T-cell (primary cell): ENCODE measurements around the gene GALNTL6. TPM values are rescaled to one million over a fixed set of nuclear protein-coding genes. Genes with fewer than 3 reads are reported as not detected.
"Not testable (repeated sequence)": the region's sequence is repeated elsewhere in the genome, so short reads cannot be mapped to it uniquely, and the experiment has no call there.

Source experiments
- ATAC-seq, 4 experiments: fragments of 200-7000 bp in 3 of 4; fragments of 150-1000 bp in 1 of 4; cut with Tn5 transposase; replicated peaks in 1 of 4; 1 replicate in 3 of 4; 2 replicates in 1 of 4; pipeline ENCODE4 v1.10.0; 2021; ENCODE audit warnings: moderate library complexity in 3 of 4, mild to moderate bottlenecking in 2 of 4, moderate number of reproducible peaks in 1 of 4
- CTCF ChIA-PET, 2 donors: fragments of 300-600 bp; sonication (Branson Sonifier 250); formaldehyde crosslinking; loops; one replicate each; lab custom pipeline; 2022; ENCODE audit warnings: antibody characterized with exemption in 2 of 2; lab: Charles Lee
- POLR2A ChIA-PET, 2 donors: fragments of 300-600 bp; sonication (Branson Sonifier 250); formaldehyde crosslinking; loops; one replicate each; lab custom pipeline; 2022; ENCODE audit warnings: antibody characterized with exemption in 2 of 2; lab: Charles Lee
- DNase-seq, 35 experiments: peaks; one replicate each; pipeline versions ENCODE4 v3.0.0 to v3.0.0-alpha.2; 2013 to 2023
- H3K27ac ChIP-seq: one replicate; pipeline ENCODE4 v1.5.1; 2013; ENCODE audit warnings: low read length
- H3K27me3 ChIP-seq, 2 experiments: replicated peaks in 1 of 2; 1 replicate in 1 of 2; 2 replicates in 1 of 2; pipeline versions ENCODE4 v1.6.1 to v1.7.0; 2013; ENCODE audit warnings: low read length in 1 of 2, mixed read lengths in 1 of 2; ENCODE audit not compliant: control insufficient read depth in 2 of 2, insufficient read depth in 2 of 2; ENCODE audit errors: extremely low read depth in 1 of 2
- H3K36me3 ChIP-seq, 2 donors: 1 replicate in 1 of 2; 2 replicates in 1 of 2; pipeline versions ENCODE4 v1.6.1 to v1.7.0; 2013; ENCODE audit warnings: low read length in 1 of 2; ENCODE audit not compliant: control insufficient read depth in 2 of 2, insufficient read depth in 1 of 2; ENCODE audit errors: extremely low read depth in 1 of 2
- H3K4me1 ChIP-seq, 2 experiments: 1 replicate in 1 of 2; 2 replicates in 1 of 2; pipeline versions ENCODE4 v1.6.1 to v1.7.0; 2013; ENCODE audit warnings: low read length in 2 of 2, mixed read lengths in 1 of 2; ENCODE audit not compliant: insufficient read depth in 2 of 2, control insufficient read depth in 1 of 2; ENCODE audit errors: extremely low read depth in 1 of 2
- H3K4me3 ChIP-seq, 2 donors: 1 replicate in 1 of 2; 2 replicates in 1 of 2; pipeline versions ENCODE4 v1.5.1 to v1.7.0; 2013; ENCODE audit warnings: mild to moderate bottlenecking in 2 of 2, low read length in 1 of 2, moderate library complexity in 1 of 2; ENCODE audit not compliant: control insufficient read depth in 1 of 2; ENCODE audit errors: extremely low read depth in 1 of 2
- H3K9me3 ChIP-seq: 2 replicates; pipeline ENCODE4 v1.7.0; 2013
- H3K27ac Mint-ChIP-seq, 2 donors: one replicate each; pipeline ENCODE4 v1.8.0; 2020 to 2021; ENCODE audit warnings: mild to moderate bottlenecking in 2 of 2, mixed read lengths in 2 of 2
- H3K27me3 Mint-ChIP-seq, 2 donors: one replicate each; pipeline ENCODE4 v1.8.0; 2021 to 2022; ENCODE audit warnings: mixed read lengths in 2 of 2
- H3K36me3 Mint-ChIP-seq: one replicate; pipeline ENCODE4 v1.8.0; 2021; ENCODE audit warnings: mixed read lengths
- H3K4me1 Mint-ChIP-seq, 3 donors: one replicate each; pipeline ENCODE4 v1.8.0; 2020 to 2022; ENCODE audit warnings: mixed read lengths in 3 of 3, mild to moderate bottlenecking in 1 of 3
- H3K4me3 Mint-ChIP-seq, 3 donors: one replicate each; pipeline ENCODE4 v1.8.0; 2020 to 2022; ENCODE audit warnings: mild to moderate bottlenecking in 3 of 3, mixed read lengths in 3 of 3, moderate library complexity in 3 of 3
- H3K9me3 Mint-ChIP-seq, 3 donors: one replicate each; pipeline ENCODE4 v1.8.0; 2020 to 2022; ENCODE audit warnings: mixed read lengths in 3 of 3
- WGBS: methylation state at CpG from one replicate; pipeline ENCODE4 v1.1.5; 2013; ENCODE audit warnings: missing lambda C conversion rate; ENCODE audit not compliant: insufficient coverage; 5-methylcytosine and 5-hydroxymethylcytosine counted together
- total RNA-seq, 35 experiments: library from RNA in 6 of 35; stranded (reverse) in 6 of 35; fragments of 120-200 nt in 1 of 35; gene quantifications; one replicate each; pipeline versions ENCODE4 v1.2.1 to v1.2.4 and lab custom pipeline; 2013 to 2026

The GALNTL6 gene
- total RNA-seq, 5 donors from 2014 or later (not counting 1 experiment from before 2014, with no cell fraction given) = not detected

DNA sequence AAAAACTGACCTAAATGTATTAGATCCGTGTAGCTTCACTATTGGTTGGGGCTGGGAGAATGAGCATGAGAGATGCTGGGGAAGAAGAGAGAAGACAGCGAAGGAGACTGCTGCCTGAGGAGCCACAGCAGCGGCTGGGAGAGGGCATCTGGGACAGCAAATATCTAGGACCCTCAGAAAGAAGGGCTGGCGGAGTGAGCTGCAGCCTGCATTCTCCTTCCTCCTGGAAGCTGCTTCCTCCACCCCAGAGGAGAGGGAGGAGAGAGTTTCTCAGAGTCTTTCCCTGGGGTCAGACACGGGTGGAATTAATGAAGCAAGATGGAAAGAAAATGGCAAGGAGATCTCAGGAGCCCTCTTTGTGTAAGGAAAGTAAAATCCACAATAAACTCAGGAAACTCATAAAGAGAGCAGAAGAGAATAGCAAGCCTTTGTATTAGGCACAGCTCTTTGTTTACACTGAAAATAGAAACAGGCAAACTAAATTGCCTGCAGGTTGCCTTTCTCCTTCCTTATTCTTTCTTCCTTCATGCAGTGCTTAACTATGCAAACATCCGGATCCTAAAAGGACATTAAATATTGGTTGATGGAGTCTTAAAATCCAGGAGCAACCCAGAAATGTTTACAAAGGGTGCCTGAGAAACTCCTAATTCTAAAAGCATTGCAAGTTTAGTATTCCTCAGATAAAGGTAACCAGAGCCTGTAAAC, 1225.1 kb downstream of the GALNTL6 start:
- Mint-ChIP-seq H3K27me3 (peaks cover 12 to 17% of the 10 kb centered on the region in 2 donors), H3K27ac (no peak overlapping the region), H3K4me1 (no peaks in the 10 kb centered on the region), H3K36me3 (no peaks in the 10 kb centered on the region), H3K9me3 (peaks cover 0 to 4% (median 0%) of the 10 kb centered on the region in 3 donors), H3K4me3 (no peak overlapping the region)
- H3K9me3 ChIP-seq = no peaks in the 10 kb centered on the region
- H3K4me1 ChIP-seq = no peaks in the 10 kb centered on the region
- 78% methylated on average over 1 of the region's 6 CpGs for WGBS
- CTCF ChIA-PET = interaction anchor here in 1 of 2 donors (0.7 to 1.5 kb wide), 2 partner anchors 25 to 196 kb away, joined by 3 to 6 read pairs; no protein-coding TSS in a partner anchor
- H3K27me3 ChIP-seq = no peaks in the 10 kb centered on the region
- no peak overlapping the region for H3K4me3 ChIP-seq
- DNase-seq (no peak), ATAC-seq (no peak)
- POLR2A ChIA-PET = no interaction called here
- H3K36me3 ChIP-seq = no peaks in the 10 kb centered on the region
- H3K27ac ChIP-seq = no peak overlapping the region

DNA sequence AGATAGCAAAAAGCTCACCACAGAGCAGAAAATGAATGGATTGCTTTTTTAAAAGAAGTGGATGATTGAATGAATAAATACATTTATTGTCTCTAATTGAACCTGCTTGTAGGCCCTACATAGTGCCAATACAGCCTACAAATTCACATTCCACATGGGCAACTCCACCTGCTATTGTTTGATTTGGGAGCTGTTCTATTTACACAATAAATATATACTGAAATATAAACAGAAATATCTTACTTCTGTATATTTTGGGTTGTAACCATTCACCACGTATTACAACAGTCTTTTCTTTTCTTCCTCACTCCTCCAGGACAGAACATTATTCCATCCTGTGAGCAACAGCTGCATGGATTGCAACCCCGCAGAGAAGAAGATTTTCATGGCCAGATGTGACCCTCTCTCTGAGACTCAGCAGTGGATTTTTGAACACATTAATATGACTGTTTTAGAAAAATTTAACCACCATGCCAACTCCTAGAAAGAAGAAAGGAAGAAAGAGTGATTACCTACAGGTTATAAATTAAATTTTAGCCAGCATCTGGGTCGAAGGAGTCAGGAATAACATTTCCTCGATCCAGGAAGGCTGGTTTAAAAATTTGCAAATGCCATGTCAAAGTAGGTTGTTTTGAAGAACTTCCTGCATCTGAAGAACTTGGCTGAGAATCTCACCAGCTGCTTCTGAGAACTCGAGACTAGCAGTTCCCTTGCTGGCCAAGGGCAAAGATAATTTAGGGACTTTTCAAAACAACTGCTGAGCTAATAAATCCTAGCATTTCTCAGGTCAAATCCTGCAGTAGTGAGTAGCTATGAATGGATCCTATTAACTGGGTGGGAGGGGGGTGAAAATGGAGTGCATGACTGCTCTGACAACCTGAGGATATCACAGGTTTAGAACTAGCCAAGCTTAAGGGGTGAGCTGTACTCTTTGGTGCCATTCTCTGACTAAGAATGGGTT, 1226.7 kb downstream of the GALNTL6 start:
- H3K4me3 Mint-ChIP-seq = no peak overlapping the region
- POLR2A ChIA-PET = no interaction called here
- peaks cover 14 to 16% of the 10 kb centered on the region in 2 donors for H3K27me3 Mint-ChIP-seq
- no peak overlapping the region for H3K27ac Mint-ChIP-seq
- DNase-seq (no peak), ATAC-seq (no peak)
- Histone ChIP-seq H3K9me3 (no peaks in the 10 kb centered on the region), H3K4me1 (no peaks in the 10 kb centered on the region), H3K27me3 (no peaks in the 10 kb centered on the region), H3K36me3 (no peaks in the 10 kb centered on the region), H3K4me3 (no peak overlapping the region), H3K27ac (no peak overlapping the region)
- CTCF ChIA-PET = no interaction called here
- peaks cover 0 to 4% (median 0%) of the 10 kb centered on the region in 3 donors for H3K9me3 Mint-ChIP-seq
- H3K36me3 Mint-ChIP-seq = no peaks in the 10 kb centered on the region
- H3K4me1 Mint-ChIP-seq = no peaks in the 10 kb centered on the region
- WGBS = 8% methylated on average over 2 of the region's 5 CpGs

DNA sequence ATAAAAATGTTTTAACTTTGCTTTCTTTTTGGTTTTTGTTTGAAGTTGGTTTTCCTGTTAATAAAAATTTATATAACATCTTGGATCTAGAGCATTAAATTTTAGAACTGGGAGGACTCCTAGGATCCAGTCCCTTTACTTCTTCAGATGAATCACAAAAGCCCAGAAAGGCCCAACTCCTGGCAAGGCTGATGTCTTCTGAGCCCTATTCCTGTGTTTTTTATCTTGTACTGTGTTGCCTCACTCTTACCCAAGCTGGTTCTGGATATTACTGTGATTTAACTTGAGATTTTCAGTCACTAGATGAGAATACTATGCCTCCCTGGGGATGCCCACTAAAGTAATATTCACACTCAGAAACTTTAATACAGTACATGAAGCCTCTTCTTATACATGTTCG, 1228.3 kb downstream of the GALNTL6 start:
- WGBS = no CpG with 5 or more reads among the region's 1 CpG
- Histone ChIP-seq H3K4me3 (no peak overlapping the region), H3K27ac (no peak overlapping the region), H3K9me3 (no peaks in the 10 kb centered on the region), H3K4me1 (no peaks in the 10 kb centered on the region), H3K36me3 (no peaks in the 10 kb centered on the region), H3K27me3 (no peaks in the 10 kb centered on the region)
- Mint-ChIP-seq H3K4me3 (no peak overlapping the region), H3K27ac (no peak overlapping the region), H3K36me3 (no peaks in the 10 kb centered on the region), H3K9me3 (peaks cover 0 to 4% (median 0%) of the 10 kb centered on the region in 3 donors), H3K27me3 (peaks cover 14 to 16% of the 10 kb centered on the region in 2 donors), H3K4me1 (no peaks in the 10 kb centered on the region)
- no peak for DNase-seq
- ATAC-seq = no peak
- ChIA-PET CTCF (interaction anchor here in 1 of 2 donors (1.2 kb wide), 1 partner anchor 127 kb away, joined by 6 read pairs; no protein-coding TSS in a partner anchor), POLR2A (no interaction called here)

DNA sequence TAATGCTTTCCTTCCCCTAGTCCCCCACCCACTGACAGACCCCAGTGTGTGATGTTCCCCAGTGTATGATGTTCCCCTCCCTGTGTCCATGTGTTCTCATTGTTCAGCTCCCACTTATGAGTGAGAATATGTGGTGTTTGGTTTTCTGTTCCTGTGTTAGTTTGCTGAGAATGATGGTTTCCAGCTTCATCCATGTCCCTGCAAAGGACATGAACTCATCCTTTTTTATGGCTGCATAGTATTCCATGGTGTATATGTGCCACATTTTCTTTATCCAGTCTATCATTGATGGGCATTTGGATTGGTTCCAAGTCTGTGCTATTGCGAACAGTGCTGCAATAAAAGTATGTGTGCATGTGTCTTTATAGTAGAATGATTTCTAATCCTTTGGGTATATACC, 1228.9 kb downstream of the GALNTL6 start:
- H3K4me3 ChIP-seq, H3K4me3 Mint-ChIP-seq, H3K36me3 Mint-ChIP-seq, H3K36me3 ChIP-seq, H3K27me3 ChIP-seq, H3K9me3 Mint-ChIP-seq, H3K4me1 Mint-ChIP-seq, H3K27ac ChIP-seq, ATAC-seq, POLR2A ChIA-PET, H3K9me3 ChIP-seq, DNase-seq, H3K27ac Mint-ChIP-seq, H3K4me1 ChIP-seq: not testable (repeated sequence)
- CTCF ChIA-PET = interaction anchor here in 1 of 2 donors (1.2 kb wide), 1 partner anchor 126 kb away, joined by 6 read pairs; no protein-coding TSS in a partner anchor
- WGBS = 83% methylated on average over 1 of the region's 1 CpG
- peaks cover 14 to 16% of the 10 kb centered on the region in 2 donors for H3K27me3 Mint-ChIP-seq

DNA sequence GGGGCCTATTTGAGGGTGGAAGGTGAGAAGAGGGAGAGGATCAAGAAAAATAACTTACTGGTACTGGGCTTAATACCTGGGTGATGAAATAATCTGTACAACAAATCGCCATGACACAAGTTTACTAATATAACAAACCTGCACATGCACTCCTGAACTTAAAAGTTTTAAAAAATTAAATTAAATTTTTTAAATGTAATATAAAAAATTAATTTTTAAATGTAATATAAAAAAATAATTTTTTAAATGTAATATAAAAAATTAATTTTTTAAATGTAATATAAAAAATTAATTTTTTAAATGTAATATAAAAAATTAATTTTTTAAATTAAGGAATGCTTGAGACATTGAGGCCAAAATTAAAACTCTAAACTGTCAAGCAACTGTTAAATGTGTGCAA, 1231.1 kb downstream of the GALNTL6 start:
- Histone ChIP-seq H3K36me3 (no peaks in the 10 kb centered on the region), H3K27me3 (no peaks in the 10 kb centered on the region), H3K27ac (no peak overlapping the region), H3K4me1 (no peaks in the 10 kb centered on the region), H3K4me3 (no peak overlapping the region), H3K9me3 (no peaks in the 10 kb centered on the region)
- WGBS = no CpG with 5 or more reads among the region's 1 CpG
- ATAC-seq (no peak), DNase-seq (no peak)
- Mint-ChIP-seq H3K27ac (no peak overlapping the region), H3K27me3 (peaks cover 9 to 16% of the 10 kb centered on the region in 2 donors), H3K9me3 (peaks cover 0 to 4% (median 0%) of the 10 kb centered on the region in 3 donors), H3K4me1 (no peaks in the 10 kb centered on the region), H3K36me3 (no peaks in the 10 kb centered on the region), H3K4me3 (no peak overlapping the region)
- ChIA-PET POLR2A (no interaction called here), CTCF (no interaction called here)

DNA sequence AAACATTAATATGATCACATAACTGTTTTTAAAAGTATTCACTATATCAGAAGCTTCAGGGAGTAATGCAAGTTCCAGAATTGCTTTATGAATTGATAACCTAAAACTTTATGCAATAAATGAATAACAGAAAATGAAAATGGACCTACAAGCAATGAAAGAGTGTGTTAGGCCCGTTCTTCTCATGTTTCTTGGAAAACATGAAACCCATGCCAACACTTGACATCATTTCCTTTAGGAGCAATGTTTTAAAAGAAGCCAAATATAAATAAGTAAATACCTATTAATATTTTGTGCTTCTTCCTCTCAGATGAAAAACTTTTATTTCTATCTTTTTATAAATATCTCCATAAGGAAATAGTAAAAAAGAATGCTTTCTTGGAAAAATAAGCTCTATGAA, 1232.4 kb downstream of the GALNTL6 start:
- Histone ChIP-seq H3K4me1 (no peaks in the 10 kb centered on the region), H3K27me3 (no peaks in the 10 kb centered on the region), H3K27ac (no peak overlapping the region), H3K4me3 (no peak overlapping the region), H3K36me3 (no peaks in the 10 kb centered on the region), H3K9me3 (no peaks in the 10 kb centered on the region)
- no peak for ATAC-seq
- CTCF ChIA-PET = no interaction called here
- Mint-ChIP-seq H3K4me1 (no peaks in the 10 kb centered on the region), H3K27ac (no peak overlapping the region), H3K27me3 (peaks cover 9 to 17% of the 10 kb centered on the region in 2 donors), H3K4me3 (no peak overlapping the region), H3K36me3 (no peaks in the 10 kb centered on the region), H3K9me3 (peaks cover 0 to 4% (median 0%) of the 10 kb centered on the region in 3 donors)
- POLR2A ChIA-PET = no interaction called here
- no CpG with 5 or more reads among the region's 1 CpG for WGBS
- no peak for DNase-seq
